Ovary (tissue), 9 donors: ENCODE results near the gene IQSEC1. TPM values are rescaled to one million over a fixed set of nuclear protein-coding genes. Genes with fewer than 3 reads are reported as not detected.
A peak's percentile ranks its signal among the peaks of the same experiment; 100 is the strongest.

Experiments used
- DNase-seq, 5 donors: peaks; one replicate each; pipeline ENCODE4 v3.0.0-alpha.2; 2019 to 2020
- H3K27ac ChIP-seq, 2 donors: fragments of 200-600 bp; one replicate each; pipeline versions ENCODE4 v1.5.1 to v1.8.0; 2019 to 2022
- H3K27me3 ChIP-seq: fragments of 200-600 bp; one replicate; pipeline ENCODE4 v1.8.0; 2022
- H3K36me3 ChIP-seq: fragments of 200-600 bp; sonication (generic); one replicate; pipeline ENCODE4 v1.5.1; 2019
- H3K4me1 ChIP-seq: one replicate; pipeline ENCODE4 v1.8.1; 2013; ENCODE audit warnings: mild to moderate bottlenecking, moderate library complexity; ENCODE audit not compliant: insufficient read depth
- H3K4me3 ChIP-seq: fragments of 200-600 bp; sonication (generic); one replicate; pipeline ENCODE4 v1.5.1; 2017
- H3K9me3 ChIP-seq, 2 donors: fragments of 200-600 bp in 1 of 2; sonication (generic) in 1 of 2; one replicate each; pipeline versions ENCODE4 v1.5.1 to v1.8.1; 2013 to 2019; ENCODE audit warnings: mild to moderate bottlenecking in 1 of 2, moderate library complexity in 1 of 2
- CTCF ChIP-seq, 3 donors: fragments of 450-650 bp in 2 of 3; fragments of 200-600 bp in 1 of 3; IDR thresholded peaks; one replicate each; pipeline versions ENCODE4 v1.5.1 to v1.8.0; 2016 to 2022; ENCODE audit warnings: antibody characterized with exemption in 3 of 3, mild to moderate bottlenecking in 1 of 3
- EP300 ChIP-seq: sonication (generic); formaldehyde crosslinking; IDR thresholded peaks from one replicate; pipeline ENCODE4 v1.6.1; 2017; ENCODE audit warnings: antibody characterized with exemption
- POLR2A ChIP-seq: fragments of 450-650 bp; IDR thresholded peaks from one replicate; pipeline ENCODE4 v1.6.1; 2017; ENCODE audit warnings: antibody characterized with exemption, mild to moderate bottlenecking, moderate library complexity
- WGBS, 3 donors: extraction: QIAGEN DNeasy Blood & Tissue Kit in 1 of 3; methylation state at CpG; one replicate each; pipeline versions ENCODE4 v1.1.5 to v1.1.7; 2013 to 2017; 5-methylcytosine and 5-hydroxymethylcytosine counted together
- intact Hi-C, 4 donors: fragments of 100-400 bp; cut with DNase I; formaldehyde crosslinking; loops; one replicate each; pipeline versions ENCODE4 v1.11.0 to v1.15.1; 2022 to 2023
- polyA plus RNA-seq, 2 donors: library from polyadenylated mRNA; stranded (reverse); fragments of 200-250 nt in 1 of 2; fragments of 350-450 nt in 1 of 2; fragmentation: Illumina TruSeq in 1 of 2; extraction: RNeasy Lipid Tissue Mini Kit (QIAGEN cat#74804) in 1 of 2; gene quantifications; one replicate each; pipeline ENCODE4 v1.2.3, GENCODE V29; 2013 to 2014
- total RNA-seq, 7 donors: library from RNA; depleted of rRNA in 2 of 7; stranded (reverse); fragments of >200 nt in 2 of 7; fragmentation: NEBNext Ultra II Directional in 3 of 7; extraction: Animal tissue kit (Norgen Biotek cat#: 25700) in 3 of 7; gene quantifications; one replicate each; pipeline versions ENCODE4 v1.1.0 to v1.2.4, GENCODE V29; 2016 to 2023
- donor health status: DM: no; HTN: no; CAD: no; lungs with moderate emphysema.
- donor health status: DM: no; HTN: no; CAD: no.
- donor health status: Bipolar disorder and iron deficiency.
- donor health status: DM: yes; HTN: yes; CAD: no.
- donor health status: DM: no; HTN: no; CAD: no.
- donor health status: DM: yes; HTN: yes; CAD: no.

IQSEC1 gene
- total and polyA plus RNA-seq, 9 donors: 20.9 to 55.4 (median 45.1) TPM

- no peaks in the 10 kb centered on the region for H3K4me1 ChIP-seq
- H3K27ac ChIP-seq: no peak overlapping the region
- TF ChIP-seq POLR2A: no peak
- TF ChIP-seq EP300: no peak
- TF ChIP-seq CTCF (IDR thresholded peaks at IDR 0.05): no peak
- intact Hi-C loops: no loop called here
- DNase-seq: no peak
- no peaks in the 10 kb centered on the region for H3K27me3 ChIP-seq
- H3K9me3 ChIP-seq: no peaks in the 10 kb centered on the region
- no peak overlapping the region for H3K4me3 ChIP-seq
- H3K36me3 ChIP-seq: no peaks in the 10 kb centered on the region
- 38 to 47% (median 44%) methylated on average over 9 of the region's 9 CpGs for WGBS, 3 donors
Observed at GRCh38 chr3:12891391-12891984, 181.7 kb downstream of the IQSEC1 start.

GRCh38 chr3:12890610-12891390 is 182.4 kb downstream of the IQSEC1 start:
- no peaks in the 10 kb centered on the region for H3K27me3 ChIP-seq
- H3K36me3 ChIP-seq: no peaks in the 10 kb centered on the region
- no peak overlapping the region for H3K4me3 ChIP-seq
- H3K9me3 ChIP-seq: no peaks in the 10 kb centered on the region
- H3K27ac ChIP-seq: no peak overlapping the region
- peak in 1 of 5 donors; percentile 8 for DNase-seq
- no peaks in the 10 kb centered on the region for H3K4me1 ChIP-seq
- intact Hi-C loops: no loop called here
- TF ChIP-seq CTCF (IDR thresholded peaks at IDR 0.05) (no peak), POLR2A (no peak), EP300 (no peak)
- WGBS, 3 donors: 88 to 89% (median 88%) methylated on average over 10 of the region's 10 CpGs

- H3K27me3 ChIP-seq: no peaks in the 10 kb centered on the region
- no peak for DNase-seq
- 86 to 88% (median 87%) methylated on average over 12 of the region's 12 CpGs for WGBS, 3 donors
- intact Hi-C loops: no loop called here
- no peak overlapping the region for H3K4me3 ChIP-seq
- H3K27ac ChIP-seq: no peak overlapping the region
- TF ChIP-seq CTCF (IDR thresholded peaks at IDR 0.05) (no peak), POLR2A (no peak), EP300 (no peak)
- H3K4me1 ChIP-seq: no peaks in the 10 kb centered on the region
- no peaks in the 10 kb centered on the region for H3K9me3 ChIP-seq
- H3K36me3 ChIP-seq: no peaks in the 10 kb centered on the region
Observed at GRCh38 chr3:12886736-12887135, 186.5 kb downstream of the IQSEC1 start.

GRCh38 chr3:12886106-12886679 is 187.0 kb downstream of the IQSEC1 start:
- intact Hi-C loops: no loop called here
- Histone ChIP-seq H3K4me1 (no peaks in the 10 kb centered on the region), H3K36me3 (no peaks in the 10 kb centered on the region), H3K27me3 (no peaks in the 10 kb centered on the region), H3K9me3 (no peaks in the 10 kb centered on the region), H3K27ac (no peak overlapping the region), H3K4me3 (no peak overlapping the region)
- TF ChIP-seq POLR2A (no peak), CTCF (IDR thresholded peaks at IDR 0.05) (no peak), EP300 (no peak)
- DNase-seq: no peak
- 75 to 80% (median 78%) methylated on average over 10 of the region's 10 CpGs for WGBS, 3 donors
